ENCODE data around the gene KLC3.

GRCh38 chr19:45294291-45295029, 46.1 kb upstream of the KLC3 start:
- no peak for TF ChIP-seq EZH2 (IDR thresholded peaks at IDR 0.05; ENCODE audit: low read length, missing control alignments)
- TF ChIP-seq, protein P1, sequence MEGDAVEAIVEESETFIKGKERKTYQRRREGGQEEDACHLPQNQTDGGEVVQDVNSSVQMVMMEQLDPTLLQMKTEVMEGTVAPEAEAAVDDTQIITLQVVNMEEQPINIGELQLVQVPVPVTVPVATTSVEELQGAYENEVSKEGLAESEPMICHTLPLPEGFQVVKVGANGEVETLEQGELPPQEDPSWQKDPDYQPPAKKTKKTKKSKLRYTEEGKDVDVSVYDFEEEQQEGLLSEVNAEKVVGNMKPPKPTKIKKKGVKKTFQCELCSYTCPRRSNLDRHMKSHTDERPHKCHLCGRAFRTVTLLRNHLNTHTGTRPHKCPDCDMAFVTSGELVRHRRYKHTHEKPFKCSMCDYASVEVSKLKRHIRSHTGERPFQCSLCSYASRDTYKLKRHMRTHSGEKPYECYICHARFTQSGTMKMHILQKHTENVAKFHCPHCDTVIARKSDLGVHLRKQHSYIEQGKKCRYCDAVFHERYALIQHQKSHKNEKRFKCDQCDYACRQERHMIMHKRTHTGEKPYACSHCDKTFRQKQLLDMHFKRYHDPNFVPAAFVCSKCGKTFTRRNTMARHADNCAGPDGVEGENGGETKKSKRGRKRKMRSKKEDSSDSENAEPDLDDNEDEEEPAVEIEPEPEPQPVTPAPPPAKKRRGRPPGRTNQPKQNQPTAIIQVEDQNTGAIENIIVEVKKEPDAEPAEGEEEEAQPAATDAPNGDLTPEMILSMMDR (conservative IDR thresholded peaks at IDR 0.05 in 1 of 2, IDR thresholded peaks at IDR 0.05 in 1 of 2; ENCODE audit: low read depth in 1 of 2, low read length in 2 of 2), result no peak
